B cell (primary cell): Measurements from ENCODE around the gene RIPOR3. TPM values are rescaled to one million over a fixed set of nuclear protein-coding genes. Genes with fewer than 3 reads are reported as not detected.
A peak's percentile ranks its signal among the peaks of the same experiment; 100 is the strongest.

Experiments used
- ATAC-seq: fragments of 200-7000 bp; cut with Tn5 transposase; one replicate; pipeline ENCODE4 v1.10.0; 2021; ENCODE audit warnings: low read depth, mild to moderate bottlenecking, moderate number of reproducible peaks, moderate library complexity
- CTCF ChIA-PET: fragments of 350-600 bp; sonication (Branson Sonifier 250); formaldehyde crosslinking; loops from one replicate; lab custom pipeline; 2021; ENCODE audit warnings: antibody characterized with exemption, inconsistent platforms; lab: Charles Lee
- POLR2A ChIA-PET: fragments of 350-600 bp; sonication (Branson Sonifier 250); formaldehyde crosslinking; loops from one replicate; lab custom pipeline; 2021; ENCODE audit warnings: antibody characterized with exemption; lab: Charles Lee
- DNase-seq: peaks from one replicate; pipeline ENCODE4 v3.0.0; 2013
- H2AFZ ChIP-seq: 2 replicates; pipeline ENCODE4 v1.6.1; 2012; ENCODE audit warnings: mild to moderate bottlenecking, low read depth, low read length; ENCODE audit not compliant: insufficient read depth, poor library complexity, severe bottlenecking
- H3K27ac ChIP-seq, 2 donors: 1 replicate in 1 of 2; 2 replicates in 1 of 2; pipeline ENCODE4 v1.5.1; 2012 to 2013; ENCODE audit warnings: low read length in 2 of 2, mild to moderate bottlenecking in 2 of 2, moderate library complexity in 1 of 2
- H3K27me3 ChIP-seq, 4 experiments: fragments of 200-600 bp in 1 of 4; sonication (generic) in 1 of 4; replicated peaks in 1 of 4; 1 replicate in 2 of 4; 2 replicates in 2 of 4; pipeline versions ENCODE4 v1.6.1 to v1.7.0; 2013 to 2016; ENCODE audit warnings: low read length in 3 of 4, mild to moderate bottlenecking in 2 of 4, mixed read lengths in 1 of 4, moderate library complexity in 1 of 4; ENCODE audit not compliant: insufficient read depth in 4 of 4, control insufficient read depth in 3 of 4; ENCODE audit errors: control extremely low read depth in 1 of 4
- H3K36me3 ChIP-seq, 2 experiments: replicated peaks in 1 of 2; 1 replicate in 1 of 2; 2 replicates in 1 of 2; pipeline versions ENCODE4 v1.6.1 to v1.7.1; 2013; ENCODE audit warnings: low read length in 1 of 2; ENCODE audit not compliant: insufficient read depth in 2 of 2, control insufficient read depth in 1 of 2; ENCODE audit errors: control extremely low read depth in 1 of 2, extremely low read depth in 1 of 2
- H3K4me1 ChIP-seq, 2 donors: fragments of 200-600 bp in 1 of 2; sonication (generic) in 1 of 2; 1 replicate in 1 of 2; 2 replicates in 1 of 2; pipeline versions ENCODE4 v1.5.1 to v1.6.1; 2013 to 2017; ENCODE audit warnings: low read length in 2 of 2; ENCODE audit not compliant: control insufficient read depth in 2 of 2, insufficient read depth in 2 of 2
- H3K4me2 ChIP-seq: replicated peaks from 2 replicates; pipeline ENCODE3; 2012; ENCODE audit warnings: mild to moderate bottlenecking, low read depth, low read length; ENCODE audit not compliant: poor library complexity, severe bottlenecking
- H3K4me3 ChIP-seq, 5 experiments: fragments of 200-600 bp in 1 of 5; sonication (generic) in 1 of 5; 1 replicate in 3 of 5; 2 replicates in 2 of 5; pipeline versions ENCODE4 v1.5.1 to v1.7.0; 2011 to 2016; ENCODE audit warnings: low read length in 4 of 5, mild to moderate bottlenecking in 4 of 5, low read depth in 2 of 5, control low read depth in 1 of 5, moderate library complexity in 1 of 5; ENCODE audit not compliant: insufficient read depth in 1 of 5; ENCODE audit errors: control extremely low read depth in 1 of 5, extremely low read depth in 1 of 5
- H3K79me2 ChIP-seq: fragments of 200-600 bp; sonication (generic); one replicate; pipeline ENCODE4 v1.6.0; 2016; ENCODE audit warnings: low read length; ENCODE audit not compliant: control insufficient read depth, insufficient read depth
- H3K9ac ChIP-seq: fragments of 200-600 bp; sonication (generic); 2 replicates; pipeline ENCODE4 v1.6.1; 2017; ENCODE audit warnings: mild to moderate bottlenecking, low read length, moderate library complexity
- H3K9me3 ChIP-seq, 3 donors: one replicate each; pipeline versions ENCODE4 v1.6.1 to v1.7.1; 2013; ENCODE audit warnings: low read length in 2 of 3; ENCODE audit not compliant: control insufficient read depth in 2 of 3, insufficient read depth in 1 of 3; ENCODE audit errors: control extremely low read depth in 1 of 3
- H4K20me1 ChIP-seq: 2 replicates; pipeline ENCODE4 v1.6.0; 2012; ENCODE audit warnings: mild to moderate bottlenecking, low read length; ENCODE audit not compliant: insufficient read depth, control insufficient read depth, poor library complexity, severe bottlenecking
- H3K27ac Mint-ChIP-seq: one replicate; pipeline ENCODE4 v1.8.0; 2021; ENCODE audit warnings: mixed read lengths
- H3K27me3 Mint-ChIP-seq: one replicate; pipeline ENCODE4 v1.8.0; 2021; ENCODE audit warnings: mixed read lengths
- H3K4me1 Mint-ChIP-seq: one replicate; pipeline ENCODE4 v1.8.0; 2021; ENCODE audit warnings: mixed read lengths
- H3K4me3 Mint-ChIP-seq: one replicate; pipeline ENCODE4 v1.8.0; 2021; ENCODE audit warnings: mixed read lengths
- H3K9me3 Mint-ChIP-seq: one replicate; pipeline ENCODE4 v1.8.0; 2022; ENCODE audit warnings: mixed read lengths; ENCODE audit not compliant: insufficient read depth
- CTCF ChIP-seq: fragments of 200-600 bp; IDR thresholded peaks from one replicate; pipeline ENCODE4 v1.8.0; 2022; ENCODE audit warnings: antibody characterized with exemption, mild to moderate bottlenecking
- EZH2 ChIP-seq: IDR thresholded peaks from 2 replicates; pipeline ENCODE4 v1.6.1; 2012; ENCODE audit warnings: borderline replicate concordance, low read depth, mild to moderate bottlenecking, moderate library complexity, low read length; ENCODE audit not compliant: insufficient read depth, poor library complexity, severe bottlenecking
- WGBS: methylation state at CpG from one replicate; pipeline ENCODE4 v1.1.5; 2013; ENCODE audit warnings: missing lambda C conversion rate; ENCODE audit not compliant: insufficient coverage; 5-methylcytosine and 5-hydroxymethylcytosine counted together
- intact Hi-C: fragments of 100-400 bp; cut with micrococcal nuclease; formaldehyde crosslinking; loops from one replicate; pipeline ENCODE4 v1.10.0; 2022
- polyA plus RNA-seq: library from polyadenylated mRNA; depleted of rRNA; stranded (reverse); fragments of >200 nt; gene quantifications from 2 replicates; pipeline ENCODE4 v1.2.3, GENCODE V29; 2012
- total RNA-seq, 2 donors: library from RNA; stranded (reverse); fragments of 120-200 nt in 1 of 2; gene quantifications; 1 replicate in 1 of 2; 2 replicates in 1 of 2; pipeline versions ENCODE4 v1.2.3 to v1.2.4, GENCODE V29; 2013 to 2022

Gene RIPOR3
- total and polyA plus RNA-seq, 2 donors (not counting 1 experiment from before 2014, with no cell fraction given) = 0.09 to 0.27 TPM

GRCh38 chr20:50571466-50571865 lies 119.9 kb downstream of the RIPOR3 start:
- Mint-ChIP-seq H3K27me3 (no peaks in the 10 kb centered on the region), H3K4me3 (no peak overlapping the region), H3K9me3 (no peaks in the 10 kb centered on the region), H3K4me1 (peaks cover 67% of the 10 kb centered on the region), H3K27ac (peak overlapping the region; percentile 89)
- DNase-seq (no peak), ATAC-seq (no peak)
- intact Hi-C loops = loop anchor here (5.0 kb wide), 1 partner anchor 109 kb away; no protein-coding TSS in a partner anchor
- TF ChIP-seq EZH2 (no peak), CTCF (no peak)
- H3K9me3 ChIP-seq = no peaks in the 10 kb centered on the region
- H3K9ac ChIP-seq = no peak overlapping the region
- CTCF ChIA-PET = interaction anchor here (6.9 to 16.9 kb wide), 5 partner anchors 14 to 104 kb away, joined by 36 to 292 read pairs (median 169); partner anchors contain the start of gene PTPN1
- H3K4me2 ChIP-seq = no peak overlapping the region
- H3K27ac ChIP-seq = no peak overlapping the region
- no peaks in the 10 kb centered on the region for H3K27me3 ChIP-seq
- peaks cover 94% of the 10 kb centered on the region for H4K20me1 ChIP-seq
- H3K79me2 ChIP-seq = peaks cover 94% of the 10 kb centered on the region
- H3K4me1 ChIP-seq = peaks cover 26 to 45% of the 10 kb centered on the region in 2 donors
- no peak overlapping the region for H3K4me3 ChIP-seq
- H3K36me3 ChIP-seq = peaks cover 7 to 84% of the 10 kb centered on the region in 2 experiments
- 83% methylated on average over 1 of the region's 2 CpGs for WGBS
- POLR2A ChIA-PET = interaction anchor here (1.4 kb wide), 1 partner anchor 56 kb away, joined by 3 read pairs; no protein-coding TSS in a partner anchor
- H2AFZ ChIP-seq = no peak overlapping the region
